IMR-90 (cell line): ENCODE measurements around the gene MOV10L1. TPM values are rescaled to one million over a fixed set of nuclear protein-coding genes. Genes with fewer than 3 reads are reported as not detected.

Experiments
- ATAC-seq: fragments of 200-7000 bp; cut with Tn5 transposase; 2 replicates; pipeline ENCODE4 v1.9.1; 2020; ENCODE audit warnings: low read depth, mild to moderate bottlenecking, moderate library complexity
- BruUV-seq: library from RNA; stranded (reverse); fragments of 400-500 nt; replicated peaks from 2 replicates; lab custom pipeline; 2021; lab: Mats Ljungman, UMichigan
- CTCF ChIA-PET: fragments of 300-600 bp; formaldehyde crosslinking; extraction: SDS; loops from one replicate; lab custom pipeline; 2021; ENCODE audit warnings: antibody characterized with exemption; lab: Yijun Ruan, JAX
- POLR2A ChIA-PET: fragments of 300-600 bp; sonication (Branson Sonifier 250); formaldehyde crosslinking; loops from one replicate; lab custom pipeline; 2022; ENCODE audit warnings: antibody characterized with exemption; ENCODE audit not compliant: unreplicated experiment; lab: Charles Lee
- DNase-seq: peaks from one replicate; pipeline ENCODE4 v3.0.0; 2013
- H2AFZ ChIP-seq: replicated peaks from 2 replicates; pipeline ENCODE3; 2013; ENCODE audit warnings: low read length, mild to moderate bottlenecking; ENCODE audit not compliant: poor library complexity
- H2AK5ac ChIP-seq: 2 replicates; pipeline ENCODE4 v1.6.1; 2013; ENCODE audit warnings: low read depth, low read length, inconsistent platforms
- H2AK9ac ChIP-seq: replicated peaks from 2 replicates; pipeline ENCODE3; 2013; ENCODE audit warnings: mild to moderate bottlenecking, low read depth, low read length, moderate library complexity; ENCODE audit not compliant: poor library complexity
- H2BK120ac ChIP-seq: 2 replicates; pipeline ENCODE4 v1.6.1; 2013; ENCODE audit warnings: low read depth, low read length, inconsistent platforms
- H2BK15ac ChIP-seq: 3 replicates; pipeline ENCODE4 v1.6.1; 2013; ENCODE audit warnings: low read depth, low read length, inconsistent platforms
- H2BK20ac ChIP-seq: 2 replicates; pipeline ENCODE4 v1.6.1; 2013; ENCODE audit warnings: low read depth, mild to moderate bottlenecking, inconsistent platforms, low read length, moderate library complexity
- H2BK5ac ChIP-seq: 2 replicates; pipeline ENCODE4 v1.6.1; 2013; ENCODE audit warnings: mild to moderate bottlenecking, low read depth, low read length, inconsistent platforms; ENCODE audit not compliant: poor library complexity, severe bottlenecking
- H3K14ac ChIP-seq: replicated peaks from 2 replicates; pipeline ENCODE4 v1.6.1; 2013; ENCODE audit warnings: low read depth, low read length, inconsistent platforms
- H3K18ac ChIP-seq: 2 replicates; pipeline ENCODE4 v1.6.1; 2013; ENCODE audit warnings: low read depth, low read length, control low read depth
- H3K23ac ChIP-seq: 2 replicates; pipeline ENCODE4 v1.6.1; 2013; ENCODE audit warnings: low read depth, low read length, inconsistent platforms
- H3K27ac ChIP-seq: 2 replicates; pipeline ENCODE4 v1.5.1; 2013; ENCODE audit warnings: mild to moderate bottlenecking, control low read depth, low read length; ENCODE audit not compliant: insufficient read depth
- H3K27me3 ChIP-seq: 2 replicates; pipeline ENCODE4 v1.6.1; 2013; ENCODE audit warnings: low read length; ENCODE audit not compliant: control insufficient read depth, insufficient read depth
- H3K36me3 ChIP-seq: 2 replicates; pipeline ENCODE4 v1.6.1; 2013; ENCODE audit warnings: low read length, mixed read lengths; ENCODE audit not compliant: control insufficient read depth, insufficient read depth
- H3K4ac ChIP-seq: 2 replicates; pipeline ENCODE4 v1.6.1; 2013; ENCODE audit warnings: low read depth, low read length, inconsistent platforms
- H3K4me1 ChIP-seq: 2 replicates; pipeline ENCODE4 v1.6.1; 2013; ENCODE audit warnings: low read length, mixed read lengths; ENCODE audit not compliant: control insufficient read depth, insufficient read depth
- H3K4me2 ChIP-seq: 2 replicates; pipeline ENCODE4 v1.6.1; 2013; ENCODE audit warnings: low read depth, mild to moderate bottlenecking, control low read depth, low read length, moderate library complexity
- H3K4me3 ChIP-seq: 2 replicates; pipeline ENCODE4 v1.5.1; 2013; ENCODE audit warnings: low read depth, mild to moderate bottlenecking, control low read depth, low read length, moderate library complexity; ENCODE audit not compliant: insufficient read depth
- H3K56ac ChIP-seq: 2 replicates; pipeline ENCODE4 v1.6.1; 2013; ENCODE audit warnings: low read length, inconsistent platforms; ENCODE audit not compliant: insufficient read depth; ENCODE audit errors: extremely low read depth
- H3K79me1 ChIP-seq, 2 experiments: 2 replicates each; pipeline ENCODE4 v1.6.1; 2013; ENCODE audit warnings: low read length in 2 of 2, inconsistent platforms in 1 of 2, low read depth in 1 of 2
- H3K9ac ChIP-seq: 2 replicates; pipeline ENCODE4 v1.6.1; 2013; ENCODE audit warnings: low read depth, low read length, control low read depth
- H3K9me1 ChIP-seq: 2 replicates; pipeline ENCODE4 v1.6.1; 2013; ENCODE audit warnings: low read length, inconsistent platforms; ENCODE audit not compliant: insufficient read depth
- H3K9me3 ChIP-seq: 2 replicates; pipeline ENCODE4 v1.6.1; 2013; ENCODE audit warnings: low read length; ENCODE audit not compliant: control insufficient read depth, insufficient read depth
- H4K20me1 ChIP-seq: 2 replicates; pipeline ENCODE4 v1.6.1; 2013; ENCODE audit warnings: low read length, inconsistent platforms; ENCODE audit not compliant: insufficient read depth
- H4K5ac ChIP-seq: 2 replicates; pipeline ENCODE4 v1.6.1; 2013; ENCODE audit warnings: mild to moderate bottlenecking, low read depth, low read length, control low read depth
- H4K8ac ChIP-seq, 2 experiments: 2 replicates each; pipeline ENCODE4 v1.6.1; 2013; ENCODE audit warnings: low read depth in 2 of 2, low read length in 2 of 2, control low read depth in 1 of 2, inconsistent platforms in 1 of 2
- H4K91ac ChIP-seq: 2 replicates; pipeline ENCODE4 v1.6.1; 2013; ENCODE audit warnings: low read depth, low read length, inconsistent platforms; ENCODE audit not compliant: insufficient read depth
- BHLHE40 ChIP-seq: fragments of 150-350 bp; IDR thresholded peaks from 2 replicates; pipeline ENCODE4 v1.6.1; 2016; ENCODE audit warnings: mild to moderate bottlenecking, low read depth, low read length
- CEBPB ChIP-seq: IDR thresholded peaks from 2 replicates; pipeline ENCODE4 v1.6.1; 2012; ENCODE audit warnings: low read depth, low read length, improper control_type of control experiment
- CTCF ChIP-seq: conservative IDR thresholded peaks from 2 replicates; pipeline ENCODE4 v1.5.1; 2012; ENCODE audit warnings: mild to moderate bottlenecking, low read depth, low read length, improper control_type of control experiment
- FOS ChIP-seq: fragments of 150-350 bp; IDR thresholded peaks from 2 replicates; pipeline ENCODE4 v1.6.1; 2016; ENCODE audit warnings: low read depth, low read length
- MXI1 ChIP-seq: IDR thresholded peaks from 2 replicates; pipeline ENCODE4 v1.6.1; 2012; ENCODE audit warnings: low read depth, mild to moderate bottlenecking, low read length, moderate library complexity, borderline replicate concordance
- NFE2L2 ChIP-seq: fragments of 150-350 bp; IDR thresholded peaks from 2 replicates; pipeline ENCODE4 v1.6.1; 2016; ENCODE audit warnings: low read depth, mild to moderate bottlenecking, low read length
- POLR2A ChIP-seq: IDR thresholded peaks from 2 replicates; pipeline ENCODE4 v1.6.1; 2012; ENCODE audit warnings: mild to moderate bottlenecking, low read depth, low read length
- RCOR1 ChIP-seq: IDR thresholded peaks from 2 replicates; pipeline ENCODE4 v1.6.1; 2012; ENCODE audit warnings: mild to moderate bottlenecking, low read length, improper control_type of control experiment; ENCODE audit not compliant: insufficient replicate concordance
- RFX5 ChIP-seq: IDR thresholded peaks from 2 replicates; pipeline ENCODE4 v1.8.0; 2012; ENCODE audit warnings: low read depth, mild to moderate bottlenecking, low read length, moderate library complexity
- USF2 ChIP-seq: fragments of 150-350 bp; IDR thresholded peaks from 2 replicates; pipeline ENCODE4 v1.6.1; 2017; ENCODE audit warnings: mild to moderate bottlenecking, antibody characterized with exemption, low read length, low read depth
- WGBS, 2 experiments: methylation state at CpG; one replicate each; pipeline versions ENCODE4 v1.1.5 to v1.1.7; 2013; ENCODE audit warnings: missing lambda C conversion rate in 2 of 2; ENCODE audit not compliant: insufficient read length in 1 of 2; ENCODE audit errors: extremely low coverage in 2 of 2; 5-methylcytosine and 5-hydroxymethylcytosine counted together
- dilution Hi-C: fragments of 300-500 bp; cut with HindIII; formaldehyde crosslinking; loops from one replicate; pipeline ENCODE4 v1.14.3; 2018; ENCODE audit warnings: low sequenced_read_pairs; ENCODE audit not compliant: unreplicated experiment
- in situ Hi-C: fragments of 300-500 bp; cut with MboI; formaldehyde crosslinking; loops from 3 replicates; pipeline ENCODE4 v1.14.3; 2019; ENCODE audit warnings: low sequenced_read_pairs, inconsistent platforms, mixed read lengths
- intact Hi-C: fragments of 100-400 bp; cut with micrococcal nuclease; formaldehyde crosslinking; loops from 2 replicates; pipeline ENCODE4 v1.10.0; 2022
- polyA plus RNA-seq, 3 experiments: library from polyadenylated mRNA; depleted of rRNA; stranded (reverse); fragments of >200 nt; gene quantifications; 2 replicates each; pipeline ENCODE4 v1.2.3, GENCODE V29; 2012; ENCODE audit warnings: low replicate concordance in 1 of 3
- total RNA-seq: library from RNA; depleted of rRNA; stranded (reverse); fragments of >200 nt; gene quantifications from 2 replicates; pipeline ENCODE4 v1.2.3, GENCODE V29; 2012

Gene MOV10L1
- total and polyA plus RNA-seq, 2 of the 4 experiments (the other 2 are of a cell fraction) = 0.72 to 1.4 TPM

- Histone ChIP-seq H4K5ac (no peak overlapping the region), H3K27me3 (no peaks in the 10 kb centered on the region), H3K56ac (no peak overlapping the region), H2AK5ac (no peak overlapping the region), H3K9me3 (no peaks in the 10 kb centered on the region), H3K4me2 (no peak overlapping the region), H2BK5ac (no peak overlapping the region), H2AK9ac (no peak overlapping the region), H3K4me1 (no peaks in the 10 kb centered on the region; the same call in 1 of the 2 replicates), H3K9ac (no peak overlapping the region), H2BK20ac (no peak overlapping the region), H3K36me3 (no peaks in the 10 kb centered on the region), H4K8ac (no peak overlapping the region), H2AFZ (peak overlapping the region; percentile 21), H4K20me1 (no peaks in the 10 kb centered on the region), H3K23ac (no peak overlapping the region), H2BK120ac (no peak overlapping the region), H3K4ac (no peak overlapping the region), H2BK15ac (no peak overlapping the region), H3K9me1 (no peaks in the 10 kb centered on the region), H3K18ac (no peak overlapping the region), H4K91ac (no peak overlapping the region), H3K79me1 (no peaks in the 10 kb centered on the region), H3K4me3 (no peak overlapping the region), H3K27ac (no peak overlapping the region), H3K14ac (no peak overlapping the region)
- no peak for DNase-seq
- 84% methylated on average over 13 of the region's 43 CpGs; no CpG with 5 or more reads in 1 of the 2 experiments for WGBS, 2 experiments
- no TSS peak for BruUV-seq
- dilution Hi-C loops = no loop called here
- no peak for ATAC-seq
- intact Hi-C loops = no loop called here
- CTCF ChIA-PET = no interaction called here
- POLR2A ChIA-PET = interaction anchor here (0.5 kb wide), 1 partner anchor 12 kb away, joined by 4 read pairs; no protein-coding TSS in a partner anchor
- in situ Hi-C loops = no loop called here
- no peak for TF ChIP-seq MXI1
- TF ChIP-seq FOS = no peak
- TF ChIP-seq POLR2A = no peak
- no peak for TF ChIP-seq RCOR1
- TF ChIP-seq RFX5 = no peak
- no peak for TF ChIP-seq CTCF
- no peak for TF ChIP-seq USF2
- no peak for TF ChIP-seq BHLHE40
- TF ChIP-seq NFE2L2 = no peak
- TF ChIP-seq CEBPB = no peak
These were observed 12.9 kb upstream of the MOV10L1 start for GRCh38 chr22:50076646-50077535.
